Islet precursor cell (in vitro differentiated cells): ENCODE data around the gene APOB.

ENCODE experiments used
- DNase-seq: peaks from one replicate; pipeline ENCODE4 v3.0.0-alpha.2; 2018

Gene APOB

DNA sequence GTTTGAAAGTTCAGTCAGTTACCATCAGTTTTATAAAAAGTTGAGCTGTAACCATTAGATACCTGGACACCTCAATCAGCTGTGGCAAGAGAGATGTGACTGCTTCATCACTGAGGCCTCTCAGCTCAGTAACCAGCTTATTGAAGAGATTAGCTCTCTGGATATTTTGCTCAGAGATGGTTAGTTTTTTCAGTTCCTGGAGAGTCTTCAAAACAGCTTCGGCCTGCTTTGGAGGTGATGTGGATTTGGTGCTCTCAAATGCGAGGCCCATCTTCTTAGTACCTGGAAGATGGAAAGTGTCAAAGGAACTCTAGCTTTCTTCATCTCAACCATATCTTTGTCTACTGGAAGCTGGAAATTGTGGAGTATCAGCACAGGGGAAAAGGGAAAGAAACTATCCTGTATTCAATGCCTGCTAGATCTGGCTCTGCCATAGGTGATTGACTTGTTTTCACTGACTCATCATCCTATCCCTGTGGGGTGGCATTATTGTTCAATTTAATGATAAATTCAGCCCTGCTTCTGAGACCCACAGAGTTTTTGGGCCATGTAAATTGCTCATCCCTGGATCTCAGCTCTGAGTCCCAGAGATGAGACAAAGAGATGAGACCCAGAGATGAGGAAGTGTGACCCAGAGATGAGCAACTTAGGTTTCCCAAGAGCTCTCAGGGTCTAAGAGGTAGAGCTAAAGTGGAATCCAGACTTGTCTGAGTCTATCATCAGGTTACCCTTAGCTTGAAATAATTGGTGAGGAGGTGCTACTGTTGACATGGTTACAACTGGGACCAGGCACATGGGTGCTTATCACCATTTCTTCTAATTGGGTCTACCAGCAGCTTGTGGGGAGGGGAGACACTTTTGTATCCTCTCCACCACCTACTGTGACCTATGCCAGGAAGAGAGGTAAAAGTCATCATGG is 10.4 kb downstream of the APOB start:
- peak; percentile 9 for DNase-seq

- DNase-seq, result peak; percentile 12
These were observed 11.3 kb downstream of the APOB start for GRCh38 chr2:21032338-21033236.

DNA sequence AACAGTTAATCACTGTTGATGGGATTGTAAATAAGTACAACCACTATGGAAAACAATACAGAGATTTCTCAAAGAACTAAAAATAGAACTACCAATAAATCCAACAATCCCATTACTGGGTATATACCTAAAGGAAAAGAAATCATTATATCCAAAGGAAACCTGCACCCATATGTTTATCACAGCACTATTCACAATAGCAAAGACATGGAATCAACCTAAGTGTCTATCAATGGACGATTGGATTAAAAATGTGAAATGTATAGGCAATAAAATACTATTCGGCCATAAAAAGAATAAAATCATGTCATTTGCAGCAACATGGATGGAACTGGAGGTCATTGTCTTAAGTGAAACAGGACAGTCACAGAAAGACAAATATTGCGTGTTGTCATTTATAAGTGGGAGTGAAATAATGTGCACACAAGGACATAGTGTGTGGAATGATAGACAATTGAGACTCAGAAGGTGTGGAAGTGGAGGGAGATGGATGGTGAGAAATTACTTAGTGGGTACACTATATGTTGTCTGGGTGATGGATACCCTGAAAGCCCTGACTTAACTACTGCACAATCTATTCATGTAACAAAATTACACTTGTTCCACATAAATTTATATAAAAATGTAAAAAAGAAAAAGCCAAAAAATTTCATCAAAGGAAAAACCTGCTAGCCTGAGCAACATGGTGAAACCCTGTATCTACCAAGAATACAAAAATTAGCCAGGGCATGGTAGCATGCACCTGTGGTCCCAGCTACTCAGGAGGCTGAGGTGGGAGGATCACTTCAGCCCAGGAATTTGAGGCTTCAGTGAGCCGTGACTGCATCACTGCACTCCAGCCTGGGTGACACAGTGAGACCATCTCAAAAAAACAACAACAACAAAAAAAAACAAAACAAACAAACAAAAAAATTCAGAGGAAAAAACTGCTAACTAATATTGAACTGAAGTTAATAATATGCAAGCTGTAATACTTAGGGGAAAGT is 12.6 kb downstream of the APOB start:
- peak; percentile 4 for DNase-seq

GRCh38 chr2:21029519-21029918 is 14.4 kb downstream of the APOB start:
- DNase-seq, result no peak

GRCh38 chr2:21028951-21029350 is 14.9 kb downstream of the APOB start:
- DNase-seq, result peak; percentile 7

- peak; percentile 25 for DNase-seq
These were observed 15.6 kb downstream of the APOB start for GRCh38 chr2:21028021-21028947.

- DNase-seq, result peak; percentile 2
These were observed 17.2 kb downstream of the APOB start for GRCh38 chr2:21026479-21027282.

GRCh38 chr2:21025690-21026478 is 18.0 kb downstream of the APOB start:
- peak; percentile 4 for DNase-seq

DNA sequence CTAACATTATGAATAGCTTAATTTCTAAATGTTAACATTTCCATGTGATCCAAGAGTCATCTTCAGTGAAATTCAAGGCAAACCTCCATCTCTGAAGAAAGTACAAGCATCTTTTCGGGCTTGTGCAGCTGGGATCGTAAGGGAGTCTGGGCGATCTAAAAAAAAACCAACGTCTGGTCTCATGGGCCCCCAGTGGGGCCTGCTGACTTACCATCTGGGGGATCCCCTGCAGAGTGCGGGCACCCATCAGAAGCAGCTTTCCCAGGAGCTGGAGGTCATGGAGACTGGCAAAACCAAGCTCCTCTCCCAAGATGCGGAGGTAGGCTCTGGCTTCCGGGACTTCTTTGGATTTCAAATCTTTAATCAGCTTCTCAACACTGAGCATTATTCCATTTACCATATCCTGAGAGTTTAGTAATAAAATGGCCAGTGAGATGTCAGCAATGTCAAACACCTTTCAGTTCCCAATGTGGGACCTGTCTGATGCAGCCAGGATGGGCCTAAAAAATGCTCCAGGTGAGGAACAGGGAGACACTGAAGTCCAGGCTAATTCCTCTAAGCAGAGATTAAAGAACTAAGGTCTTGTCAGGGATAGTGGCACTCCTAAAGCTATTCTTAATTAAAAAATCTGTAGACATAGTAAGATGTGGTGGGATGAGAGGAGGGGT is 19.0 kb downstream of the APOB start:
- DNase-seq, result peak; percentile 3

GRCh38 chr2:21024198-21024597 is 19.7 kb downstream of the APOB start:
- DNase-seq, result no peak

GRCh38 chr2:21023419-21024181 is 20.3 kb downstream of the APOB start:
- DNase-seq, result peak; percentile 2

- DNase-seq, result peak; percentile 32
These were observed 21.0 kb downstream of the APOB start for GRCh38 chr2:21022792-21023367.

DNA sequence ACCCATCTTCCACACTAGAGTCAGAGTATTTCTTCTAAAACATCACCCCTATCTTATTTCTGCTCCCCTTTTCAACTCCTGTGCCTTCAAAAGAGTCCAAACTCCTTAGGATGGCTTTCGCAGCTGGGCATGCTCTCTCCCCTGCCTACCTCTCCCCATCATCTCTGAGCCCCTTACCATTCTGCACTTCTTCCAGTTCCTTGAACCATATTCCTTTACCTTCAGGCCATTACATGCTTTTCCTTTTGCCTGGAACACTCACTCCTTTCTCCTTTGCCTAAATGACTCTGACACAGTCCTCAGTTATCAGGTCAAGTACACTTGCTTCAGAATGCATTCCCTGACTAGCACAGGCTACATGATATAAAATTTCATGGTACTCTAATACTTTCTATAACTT is 22.4 kb downstream of the APOB start:
- peak; percentile 7 for DNase-seq

GRCh38 chr2:21020668-21021288 is 23.1 kb downstream of the APOB start:
- DNase-seq, result peak; percentile 2

DNA sequence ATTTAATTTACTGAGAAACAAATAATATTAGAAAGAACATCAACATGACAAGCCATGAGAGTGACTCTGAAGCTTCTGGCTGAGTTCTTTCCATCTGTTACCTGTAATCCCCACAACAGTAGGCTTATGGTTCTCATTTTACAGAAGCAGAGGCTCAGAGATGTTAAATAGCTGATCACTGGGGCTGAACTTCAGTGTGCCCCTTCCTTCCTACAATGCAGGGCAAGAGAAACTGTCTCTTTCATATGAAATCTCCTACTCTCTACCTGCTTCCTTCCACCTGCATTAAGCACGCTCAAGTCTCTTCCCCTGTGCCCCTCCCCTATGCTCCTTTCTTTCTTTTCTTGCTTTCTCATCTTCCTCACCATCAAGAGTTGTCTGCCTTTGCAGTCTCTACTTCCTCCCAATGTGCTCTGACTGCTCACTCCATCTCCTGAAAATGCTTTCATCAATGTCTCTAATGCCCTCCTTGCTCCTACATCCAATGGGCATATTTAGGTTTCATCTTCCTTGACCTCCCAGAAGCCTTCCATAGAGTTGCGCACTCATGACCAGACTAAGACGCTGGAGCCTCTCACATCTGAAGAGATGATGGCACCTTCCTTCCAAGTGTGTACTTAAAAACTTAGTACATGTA is 23.7 kb downstream of the APOB start:
- DNase-seq, result peak; percentile 22

- DNase-seq, result no peak
These were observed 24.2 kb downstream of the APOB start for GRCh38 chr2:21019678-21020021.
